HepG2 (cell line): ENCODE measurements around the gene C11orf21. TPM values are rescaled to one million over a fixed set of nuclear protein-coding genes. Genes with fewer than 3 reads are reported as not detected.

Experiments used
- HNRNPUL1 ChIP-seq: fragments of 200-400 bp; formaldehyde crosslinking; IDR thresholded peaks from 2 replicates; pipeline ENCODE4 v1.6.1; 2017; ENCODE audit warnings: low read depth, mild to moderate bottlenecking, low read length, moderate library complexity
- KDM1A ChIP-seq: IDR thresholded peaks from 2 replicates; pipeline ENCODE4 v1.6.1; 2016; ENCODE audit warnings: missing compliant biosample characterization
- MED1 ChIP-seq: sonication (generic); formaldehyde crosslinking; IDR thresholded peaks from 2 replicates; pipeline ENCODE4 v1.4.0; 2020; ENCODE audit warnings: missing genetic modification reagents
- MTERF4 ChIP-seq: sonication (generic); formaldehyde crosslinking; IDR thresholded peaks from 2 replicates; pipeline ENCODE4 v1.8.0; 2023; ENCODE audit warnings: mild to moderate bottlenecking, missing genetic modification reagents
- SP140L ChIP-seq: sonication (generic); formaldehyde crosslinking; IDR thresholded peaks from 2 replicates; pipeline ENCODE4 v1.4.0; 2020; ENCODE audit warnings: missing genetic modification reagents, borderline replicate concordance
- TBP ChIP-seq: sonication (generic); formaldehyde crosslinking; IDR thresholded peaks from 2 replicates; pipeline ENCODE4 v1.5.0; 2020; ENCODE audit warnings: missing genetic modification reagents
- THYN1 ChIP-seq: sonication (generic); formaldehyde crosslinking; IDR thresholded peaks from 2 replicates; pipeline ENCODE4 v1.8.1; 2023; ENCODE audit warnings: low read depth, mild to moderate bottlenecking, moderate library complexity, missing genetic modification reagents, borderline replicate concordance
- WIZ ChIP-seq: sonication (generic); formaldehyde crosslinking; IDR thresholded peaks from 2 replicates; pipeline ENCODE4 v1.5.1; 2020; ENCODE audit warnings: mild to moderate bottlenecking, missing genetic modification reagents
- ZBTB4 ChIP-seq: sonication (generic); formaldehyde crosslinking; IDR thresholded peaks from 2 replicates; pipeline ENCODE4 v1.4.0; 2020; ENCODE audit warnings: missing genetic modification reagents, mild to moderate bottlenecking, borderline replicate concordance
- ZFP37 ChIP-seq: sonication (generic); formaldehyde crosslinking; IDR thresholded peaks from 2 replicates; pipeline ENCODE4 v1.4.0; 2020; ENCODE audit warnings: missing genetic modification reagents, borderline replicate concordance
- ZFP62 ChIP-seq: sonication (generic); formaldehyde crosslinking; IDR thresholded peaks from 2 replicates; pipeline ENCODE4 v1.4.0; 2020; ENCODE audit warnings: missing genetic modification reagents
- ZNF644 ChIP-seq: IDR thresholded peaks from 2 replicates; pipeline ENCODE4 v1.6.1; 2016; ENCODE audit warnings: low read depth
- ZNF773 ChIP-seq: sonication (generic); formaldehyde crosslinking; IDR thresholded peaks from 2 replicates; pipeline ENCODE4 v1.4.0; 2020; ENCODE audit warnings: missing genetic modification reagents, borderline replicate concordance
- ZNF788 ChIP-seq: sonication (generic); formaldehyde crosslinking; IDR thresholded peaks from 2 replicates; pipeline ENCODE4 v1.5.0; 2020; ENCODE audit warnings: mild to moderate bottlenecking, missing genetic modification reagents, borderline replicate concordance
- ZNF800 ChIP-seq: sonication (generic); formaldehyde crosslinking; IDR thresholded peaks from 2 replicates; pipeline ENCODE4 v1.4.0; 2020; ENCODE audit warnings: missing genetic modification reagents
- ZSCAN21 ChIP-seq: sonication (generic); formaldehyde crosslinking; IDR thresholded peaks from 2 replicates; pipeline ENCODE4 v1.8.0; 2022; ENCODE audit warnings: mild to moderate bottlenecking, missing genetic modification reagents, moderate library complexity, borderline replicate concordance
- polyA plus RNA-seq, 8 experiments: library from polyadenylated mRNA; depleted of rRNA in 3 of 8; stranded (reverse) in 7 of 8; unstranded in 1 of 8; fragments of >200 nt; fragmentation: Illumina TruSeq in 4 of 8; extraction: Trizol in 4 of 8; gene quantifications; 2 replicates each; pipeline versions ENCODE4 v1.2.1 to v1.2.3, GENCODE V29; 2011 to 2016; ENCODE audit warnings: low read depth in 4 of 8, missing spikeins in 1 of 8, mixed read lengths in 1 of 8; ENCODE audit not compliant: insufficient read depth in 1 of 8
- total RNA-seq, 5 experiments: library from RNA; depleted of rRNA; stranded (reverse); fragments of >200 nt; fragmentation: Illumina TruSeq; extraction: Trizol; gene quantifications; 2 replicates each; pipeline ENCODE4 v1.2.3, GENCODE V29; 2016; ENCODE audit warnings: low read depth in 1 of 5
- TF ChIP-seq, protein P1 (sequence below): sonication (generic); formaldehyde crosslinking; IDR thresholded peaks from 2 replicates; pipeline ENCODE4 v1.4.0; 2020; ENCODE audit warnings: missing genetic modification reagents, low read depth, mild to moderate bottlenecking, borderline replicate concordance
- TF ChIP-seq, protein P2 (sequence below): sonication (generic); formaldehyde crosslinking; IDR thresholded peaks from 2 replicates; pipeline ENCODE4 v1.9.0; 2021; ENCODE audit warnings: missing genetic modification reagents, mild to moderate bottlenecking, borderline replicate concordance

The C11orf21 gene
- total and polyA plus RNA-seq, 2 of the 13 experiments (the other 11 are each of a cell fraction or from before 2014, with no cell fraction given), result 0.08 TPM; not detected in 1

GRCh38 chr11:2268729-2269600 is 32.8 kb downstream of the C11orf21 start (continued):
- TF ChIP-seq, protein P1, sequence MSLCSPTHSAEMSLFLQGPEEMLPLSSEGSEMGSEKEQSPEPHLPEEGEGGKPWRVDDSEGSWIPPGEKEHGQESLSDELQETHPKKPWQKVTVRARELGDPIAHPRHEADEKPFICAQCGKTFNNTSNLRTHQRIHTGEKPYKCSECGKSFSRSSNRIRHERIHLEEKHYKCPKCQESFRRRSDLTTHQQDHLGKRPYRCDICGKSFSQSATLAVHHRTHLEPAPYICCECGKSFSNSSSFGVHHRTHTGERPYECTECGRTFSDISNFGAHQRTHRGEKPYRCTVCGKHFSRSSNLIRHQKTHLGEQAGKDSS (CRISPR knock-in tag), result no peak
- TF ChIP-seq HNRNPUL1 (no peak), ZNF800 (no peak), TBP (CRISPR knock-in tag) (no peak), ZSCAN21 (CRISPR knock-in tag) (no peak), ZFP37 (CRISPR knock-in tag) (no peak), ZFP62 (CRISPR knock-in tag) (no peak), WIZ (CRISPR knock-in tag) (no peak), ZBTB4 (no peak), ZNF644 (CRISPR knock-in tag) (no peak), KDM1A (CRISPR knock-in tag) (no peak), SP140L (CRISPR knock-in tag) (no peak), MTERF4 (CRISPR knock-in tag) (no peak), ZNF788 (CRISPR knock-in tag) (no peak; the same call in 1 of the 2 replicates), ZNF773 (CRISPR knock-in tag) (no peak), MED1 (CRISPR knock-in tag) (peak; percentile 57; the same call in 1 of the 2 replicates), THYN1 (no peak)
- TF ChIP-seq, protein P2, sequence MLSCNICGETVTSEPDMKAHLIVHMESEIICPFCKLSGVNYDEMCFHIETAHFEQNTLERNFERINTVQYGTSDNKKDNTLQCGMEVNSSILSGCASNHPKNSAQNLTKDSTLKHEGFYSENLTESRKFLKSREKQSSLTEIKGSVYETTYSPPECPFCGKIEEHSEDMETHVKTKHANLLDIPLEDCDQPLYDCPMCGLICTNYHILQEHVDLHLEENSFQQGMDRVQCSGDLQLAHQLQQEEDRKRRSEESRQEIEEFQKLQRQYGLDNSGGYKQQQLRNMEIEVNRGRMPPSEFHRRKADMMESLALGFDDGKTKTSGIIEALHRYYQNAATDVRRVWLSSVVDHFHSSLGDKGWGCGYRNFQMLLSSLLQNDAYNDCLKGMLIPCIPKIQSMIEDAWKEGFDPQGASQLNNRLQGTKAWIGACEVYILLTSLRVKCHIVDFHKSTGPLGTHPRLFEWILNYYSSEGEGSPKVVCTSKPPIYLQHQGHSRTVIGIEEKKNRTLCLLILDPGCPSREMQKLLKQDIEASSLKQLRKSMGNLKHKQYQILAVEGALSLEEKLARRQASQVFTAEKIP, result no peak
